K562 (cell line): ENCODE results near the gene TRIM38. TPM values are rescaled to one million over a fixed set of nuclear protein-coding genes. Genes with fewer than 3 reads are reported as not detected.

ENCODE experiments used
- ATAC-seq: fragments of 200-7000 bp; cut with Tn5 transposase; 3 replicates; pipeline ENCODE4 v1.9.1; 2020; ENCODE audit warnings: moderate library complexity
- BruUV-seq: library from RNA; stranded (reverse); fragments of 400-500 nt; replicated peaks from 2 replicates; lab custom pipeline; 2021; lab: Mats Ljungman, UMichigan
- CTCF ChIA-PET: fragments of 300-600 bp; formaldehyde crosslinking; extraction: SDS; loops from one replicate; lab custom pipeline; 2021; ENCODE audit warnings: low intra/inter-chr PET ratio; lab: Yijun Ruan, JAX
- POLR2A ChIA-PET: fragments of 300-600, 350-650 bp; sonication (Branson Sonifier 250); formaldehyde crosslinking; extraction: SDS; loops from one replicate; lab custom pipeline; 2021; ENCODE audit warnings: antibody characterized with exemption, inconsistent platforms; lab: Yijun Ruan, JAX
- DNase-seq, 4 experiments: peaks; one replicate each; pipeline versions ENCODE4 v3.0.0 to v3.0.0-alpha.2; 2011 to 2018; ENCODE audit warnings: low spot score in 3 of 4, mixed read lengths in 3 of 4; ENCODE audit errors: extremely low read depth in 1 of 4
- FAIRE-seq: peaks from 2 replicates; lab custom pipeline; 2011; peaks lifted over from hg19 to GRCh38; lab: Jason Lieb, UNC
- H2AFZ ChIP-seq: 2 replicates; pipeline ENCODE4 v1.6.0; 2011; ENCODE audit warnings: low read depth, low read length, control low read depth, inconsistent platforms
- H3K27ac ChIP-seq: fragments of 200-600 bp; 3 replicates; pipeline ENCODE4 v1.8.0; 2011; ENCODE audit warnings: low read depth, mild to moderate bottlenecking, control low read depth, inconsistent platforms, low read length, moderate library complexity, mixed read lengths; ENCODE audit errors: extremely low read depth
- H3K27me3 ChIP-seq, 2 experiments: fragments of 300-600 bp in 1 of 2; 2 replicates in 1 of 2; 3 replicates in 1 of 2; pipeline versions ENCODE4 v1.6.0 to v1.8.0; 2011; ENCODE audit warnings: inconsistent platforms in 2 of 2, low read length in 2 of 2, mild to moderate bottlenecking in 1 of 2, mixed read lengths in 1 of 2, moderate library complexity in 1 of 2; ENCODE audit not compliant: control insufficient read depth in 2 of 2, insufficient read depth in 2 of 2
- H3K36me3 ChIP-seq: fragments of 300-600 bp; 3 replicates; pipeline ENCODE4 v1.8.0; 2011; ENCODE audit warnings: mild to moderate bottlenecking, low read length, inconsistent platforms; ENCODE audit not compliant: control insufficient read depth, insufficient read depth
- H3K4me1 ChIP-seq, 2 experiments: fragments of 200-600 bp in 1 of 2; replicated peaks in 1 of 2; 2 replicates in 1 of 2; 3 replicates in 1 of 2; pipeline versions ENCODE4 v1.5.1 to v1.8.0; 2011; ENCODE audit warnings: inconsistent platforms in 2 of 2, low read length in 2 of 2, mild to moderate bottlenecking in 1 of 2, mixed read lengths in 1 of 2, moderate library complexity in 1 of 2; ENCODE audit not compliant: control insufficient read depth in 2 of 2, insufficient read depth in 2 of 2
- H3K4me2 ChIP-seq: 2 replicates; pipeline ENCODE4 v1.6.1; 2011; ENCODE audit warnings: low read length, control low read depth, inconsistent platforms, mixed read lengths; ENCODE audit not compliant: insufficient read depth
- H3K4me3 ChIP-seq: fragments of 200-600 bp; sonication (generic), shearing (Covaris generic); 2 replicates; pipeline ENCODE4 v1.5.1; 2016; ENCODE audit warnings: control low read depth, inconsistent platforms
- H3K79me2 ChIP-seq: fragments of 200-600 bp; 3 replicates; pipeline ENCODE4 v1.8.0; 2011; ENCODE audit warnings: low read length, inconsistent platforms; ENCODE audit not compliant: control insufficient read depth, insufficient read depth
- H3K9ac ChIP-seq, 2 experiments: 2 replicates each; pipeline versions ENCODE4 v1.6.0 to v1.6.1; 2011; ENCODE audit warnings: low read depth in 2 of 2, low read length in 2 of 2, control low read depth in 1 of 2, inconsistent platforms in 1 of 2, mild to moderate bottlenecking in 1 of 2, mixed read lengths in 1 of 2; ENCODE audit not compliant: insufficient read depth in 1 of 2
- H3K9me1 ChIP-seq: one replicate; pipeline ENCODE4 v1.6.0; 2011; ENCODE audit warnings: inconsistent platforms, mild to moderate bottlenecking, low read length, moderate library complexity; ENCODE audit not compliant: control insufficient read depth, insufficient read depth
- H3K9me3 ChIP-seq: replicated peaks from 2 replicates; pipeline ENCODE4 v1.5.1; 2011; ENCODE audit warnings: low read depth, low read length, inconsistent platforms; ENCODE audit not compliant: control insufficient read depth, insufficient read depth
- H4K20me1 ChIP-seq: replicated peaks from 2 replicates; pipeline ENCODE4 v1.6.1; 2011; ENCODE audit warnings: low read length, inconsistent platforms, mixed read lengths; ENCODE audit not compliant: control insufficient read depth, insufficient read depth
- ATF3 ChIP-seq, 2 experiments: fragments of 450-650 bp in 1 of 2; sonication (generic) in 1 of 2; formaldehyde crosslinking in 1 of 2; IDR thresholded peaks in 1 of 2; conservative IDR thresholded peaks in 1 of 2; 2 replicates each; pipeline versions ENCODE4 v1.6.1 to v1.8.1; 2016 to 2023; ENCODE audit warnings: mild to moderate bottlenecking in 2 of 2, moderate library complexity in 2 of 2, inconsistent platforms in 1 of 2, missing genetic modification reagents in 1 of 2
- MLLT1 ChIP-seq, 2 experiments: fragments of 450-650 bp; IDR thresholded peaks; 2 replicates each; pipeline ENCODE4 v1.6.1; 2016
- MYBL2 ChIP-seq, 2 experiments: fragments of 450-650 bp in 1 of 2; sonication (generic) in 1 of 2; formaldehyde crosslinking in 1 of 2; IDR thresholded peaks; 2 replicates each; pipeline versions ENCODE4 v1.6.1 to v1.8.1; 2017 to 2022; ENCODE audit warnings: borderline replicate concordance in 1 of 2, inconsistent platforms in 1 of 2, low read depth in 1 of 2, mild to moderate bottlenecking in 1 of 2, missing genetic modification reagents in 1 of 2, moderate library complexity in 1 of 2
- NCOA2 ChIP-seq, 2 experiments: fragments of 450-650 bp; IDR thresholded peaks; 2 replicates each; pipeline ENCODE4 v1.6.1; 2018; ENCODE audit warnings: mild to moderate bottlenecking in 2 of 2, moderate library complexity in 1 of 2; ENCODE audit not compliant: partially characterized antibody in 2 of 2
- NFIX ChIP-seq: fragments of 250-450 bp; sonication (Bioruptor Pico); IDR thresholded peaks from 2 replicates; pipeline ENCODE4 v1.4.0; 2020; ENCODE audit warnings: low read depth, mild to moderate bottlenecking, moderate library complexity
- REST ChIP-seq, 2 experiments: fragments of 450-650 bp; formaldehyde crosslinking in 1 of 2; IDR thresholded peaks; 2 replicates each; pipeline versions ENCODE4 v1.4.0 to v1.6.1; 2014 to 2020; ENCODE audit warnings: mild to moderate bottlenecking in 2 of 2, borderline replicate concordance in 1 of 2, low read depth in 1 of 2
- RFX5 ChIP-seq: IDR thresholded peaks from 2 replicates; pipeline ENCODE4 v1.6.1; 2011; ENCODE audit warnings: low read depth, mild to moderate bottlenecking, improper control_type of control experiment, low read length
- SMARCC2 ChIP-seq: fragments of 450-650 bp; IDR thresholded peaks from 2 replicates; pipeline ENCODE4 v1.6.1; 2017; ENCODE audit warnings: antibody characterized with exemption, moderate library complexity, mild to moderate bottlenecking, low read depth
- ZNF263 ChIP-seq: sonication (generic); formaldehyde crosslinking; IDR thresholded peaks from 2 replicates; pipeline ENCODE4 v1.8.0; 2022; ENCODE audit warnings: mild to moderate bottlenecking, missing genetic modification reagents, borderline replicate concordance
- ZNF354B ChIP-seq: fragments of 250-450 bp; sonication (Bioruptor Pico); IDR thresholded peaks from 2 replicates; pipeline ENCODE4 v1.4.0; 2020
- WGBS: fragments of 100-300 bp; shearing (Covaris generic); methylation state at CpG from one replicate; pipeline ENCODE4 v1.1.6; 2016; ENCODE audit warnings: low coverage, mixed read lengths; ENCODE audit not compliant: insufficient coverage; ENCODE audit errors: missing lambda C conversion rate; 5-methylcytosine and 5-hydroxymethylcytosine counted together
- in situ Hi-C: fragments of 300-500 bp; cut with MboI; formaldehyde crosslinking; loops from 4 replicates; pipeline ENCODE4 v1.15.0; 2018; ENCODE audit warnings: inconsistent platforms, mixed read lengths
- intact Hi-C: fragments of 100-400 bp; cut with micrococcal nuclease; formaldehyde crosslinking; loops from 2 replicates; pipeline ENCODE4 v1.14.2; 2022
- polyA plus RNA-seq, 8 experiments: library from polyadenylated mRNA; depleted of rRNA in 4 of 8; stranded (reverse) in 5 of 8; unstranded in 3 of 8; fragments of >200 nt; fragmentation: Nextera tagmentation in 2 of 8; fragmentation: Illumina TruSeq in 1 of 8; extraction: Ambion mirVana in 2 of 8; extraction: Trizol in 1 of 8; gene quantifications; 2 replicates each; pipeline versions ENCODE4 v1.2.1 to v1.2.3, GENCODE V29; 2011 to 2014; ENCODE audit warnings: inconsistent platforms in 1 of 8, missing spikeins in 1 of 8
- total RNA-seq, 7 experiments: library from RNA; depleted of rRNA in 6 of 7; stranded (reverse); fragments of >200 nt in 6 of 7; fragmentation: Illumina TruSeq in 2 of 7; extraction: Trizol in 2 of 7; gene quantifications; 2 replicates each; pipeline versions ENCODE4 v1.2.1 to v1.2.3, GENCODE V29; 2011 to 2021; ENCODE audit warnings: low replicate concordance in 1 of 7

TRIM38 gene
- total and polyA plus RNA-seq, 9 of the 15 experiments (the other 6 are each of a cell fraction or from before 2014, with no cell fraction given): 1.7 to 6.7 (median 6.3) TPM

- intact Hi-C loops: no loop called here
- in situ Hi-C loops: no loop called here
- DNase-seq (no peak), FAIRE-seq (no peak), ATAC-seq (no peak)
- no peaks in the 10 kb centered on the region for H4K20me1 ChIP-seq
- H3K27ac ChIP-seq: no peak overlapping the region
- WGBS: 87% methylated on average over 2 of the region's 2 CpGs
- H3K4me2 ChIP-seq: no peak overlapping the region
- no peak overlapping the region for H3K4me3 ChIP-seq
- ChIA-PET POLR2A (interaction anchor here (1.3 kb wide), 1 partner anchor 10 kb away, joined by 4 read pairs; no protein-coding TSS in a partner anchor), CTCF (no interaction called here)
- H3K9me3 ChIP-seq: no peaks in the 10 kb centered on the region
- no peaks in the 10 kb centered on the region for H3K27me3 ChIP-seq
- peaks cover 31% of the 10 kb centered on the region; the same call in 2 of the 3 replicates for H3K36me3 ChIP-seq
- H3K9me1 ChIP-seq: no peaks in the 10 kb centered on the region
- H2AFZ ChIP-seq: no peak overlapping the region
- peaks cover 0 to 4% of the 10 kb centered on the region in 2 experiments; a peak in 1 of 5 replicates for H3K4me1 ChIP-seq
- H3K9ac ChIP-seq: no peak overlapping the region
- no TSS peak for BruUV-seq
- H3K79me2 ChIP-seq: no peaks in the 10 kb centered on the region
- TF ChIP-seq RFX5: no peak
- TF ChIP-seq ZNF263: no peak
- TF ChIP-seq MYBL2 (IDR thresholded peaks at IDR 0.05; ENCODE audit: low read depth): no peak
- no peak for TF ChIP-seq MYBL2 (CRISPR knock-in tag; IDR thresholded peaks at IDR 0.05; ENCODE audit: borderline replicate concordance)
- no peak for TF ChIP-seq MLLT1 (IDR thresholded peaks at IDR 0.05)
- TF ChIP-seq SMARCC2: no peak
- no peak for TF ChIP-seq NFIX (CRISPR knock-in tag)
- no peak for TF ChIP-seq ZNF354B (CRISPR knock-in tag)
- no peak for TF ChIP-seq REST (IDR thresholded peaks at IDR 0.05; ENCODE audit: borderline replicate concordance)
- TF ChIP-seq REST (CRISPR knock-in tag; IDR thresholded peaks at IDR 0.05; ENCODE audit: low read depth): no peak
- no peak for TF ChIP-seq ATF3 (IDR thresholded peaks at IDR 0.05)
- TF ChIP-seq ATF3 (CRISPR knock-in tag; conservative IDR thresholded peaks at IDR 0.05): no peak
- no peak for TF ChIP-seq NCOA2 (IDR thresholded peaks at IDR 0.05; ENCODE audit: partially characterized antibody in 2 of 2)
Observed at GRCh38 chr6:25984265-25984664, 21.7 kb downstream of the TRIM38 start.
